Loucy (cell line): ENCODE measurements around the gene NBEA.

ENCODE experiments used
- CTCF ChIP-seq: fragments of 200-600 bp; sonication (generic); conservative IDR thresholded peaks from 2 replicates; pipeline ENCODE4 v1.5.1; 2014; ENCODE audit warnings: mild to moderate bottlenecking, antibody characterized with exemption, low read length
- EZH2phosphoT487 ChIP-seq: fragments of 200-600 bp; IDR thresholded peaks from 2 replicates; pipeline ENCODE4 v1.6.1; 2018; ENCODE audit warnings: antibody characterized with exemption, mild to moderate bottlenecking, moderate library complexity, borderline replicate concordance

GRCh38 chr13:34941436-34941834 lies 635 bp upstream of the NBEA start:
- TF ChIP-seq CTCF (no peak), EZH2phosphoT487 (no peak)
